Raji (cell line): ENCODE results near the gene C9orf153.

Experiments
- POLR2A ChIP-seq: IDR thresholded peaks from 2 replicates; pipeline ENCODE4 v1.6.1; 2011; ENCODE audit warnings: low read depth, low read length, control low read depth; ENCODE audit not compliant: insufficient read depth

Gene C9orf153

DNA sequence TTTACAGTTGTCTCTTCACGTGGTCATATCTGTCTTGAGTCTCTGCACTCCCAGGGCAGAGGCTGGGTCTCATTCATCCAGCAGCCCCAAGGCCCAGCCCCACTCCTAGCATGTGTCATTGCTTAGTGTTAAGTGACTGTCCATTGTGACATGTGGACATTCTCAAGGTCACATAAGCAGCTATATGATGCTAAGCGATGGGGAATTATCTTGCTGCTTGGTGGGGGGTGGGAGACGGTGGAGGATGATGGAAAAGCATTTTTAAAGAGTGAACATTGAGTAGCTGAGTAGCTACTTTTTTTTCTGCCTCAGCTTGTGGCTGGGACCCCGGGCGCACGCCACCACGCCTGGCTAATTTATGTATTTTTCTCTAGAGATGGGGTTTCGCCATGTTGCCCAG, at the start of gene C9orf153:
Gene C9orf153, minus strand, starts transcription at position 101 of the 400 bp plus-strand sequence. CDS start 30,054 bp downstream, outside the sequence.
- TF ChIP-seq POLR2A, result no peak

- TF ChIP-seq POLR2A, result no peak
These were observed 49.2 kb upstream of the C9orf153 start for GRCh38 chr9:86308687-86309086.

DNA sequence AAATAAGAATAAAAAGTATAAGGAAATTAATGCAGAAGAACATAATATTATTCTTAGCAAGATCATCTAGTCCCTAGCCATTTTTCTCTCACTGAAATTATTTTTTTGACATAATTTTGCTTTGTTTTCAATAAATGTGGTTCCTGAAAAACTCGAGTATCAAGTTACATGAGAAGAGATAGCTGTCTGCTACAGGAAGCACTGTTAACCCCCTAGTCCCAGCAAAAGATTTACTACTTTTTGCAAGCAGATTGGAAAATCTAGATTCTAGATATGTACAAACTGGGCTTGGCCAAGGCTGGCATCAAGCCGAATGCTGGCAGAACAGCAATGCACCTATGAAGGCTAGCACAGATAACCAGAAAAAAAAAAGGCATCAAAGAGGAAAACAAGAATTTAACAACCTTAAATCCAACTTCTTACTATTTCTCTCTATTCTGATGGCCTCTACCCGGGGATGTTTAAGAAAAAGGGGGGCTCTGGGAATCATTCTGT, 44.8 kb upstream of the C9orf153 start:
- TF ChIP-seq POLR2A, result no peak

GRCh38 chr9:86303316-86303975, 44.0 kb upstream of the C9orf153 start:
- TF ChIP-seq POLR2A, result no peak

DNA sequence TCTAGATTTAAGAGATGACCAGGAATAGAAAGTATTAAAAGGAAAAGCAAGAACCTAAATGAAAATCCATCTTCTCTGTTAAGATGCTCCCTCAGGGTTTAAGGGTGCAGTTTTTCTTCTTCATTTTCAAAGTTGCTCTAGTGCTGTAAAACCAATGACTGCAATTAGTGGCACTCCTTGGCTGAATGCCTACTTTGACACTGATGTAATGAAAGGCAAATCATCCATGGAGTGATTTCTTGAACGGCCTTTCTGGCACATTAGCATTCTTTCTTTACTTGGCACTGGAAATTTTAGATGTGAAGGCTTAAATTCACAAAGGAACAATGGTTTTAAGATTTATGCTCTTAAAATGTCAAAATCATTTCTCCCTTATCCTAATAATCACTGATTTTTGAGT, 42.2 kb upstream of the C9orf153 start:
- no peak for TF ChIP-seq POLR2A

DNA sequence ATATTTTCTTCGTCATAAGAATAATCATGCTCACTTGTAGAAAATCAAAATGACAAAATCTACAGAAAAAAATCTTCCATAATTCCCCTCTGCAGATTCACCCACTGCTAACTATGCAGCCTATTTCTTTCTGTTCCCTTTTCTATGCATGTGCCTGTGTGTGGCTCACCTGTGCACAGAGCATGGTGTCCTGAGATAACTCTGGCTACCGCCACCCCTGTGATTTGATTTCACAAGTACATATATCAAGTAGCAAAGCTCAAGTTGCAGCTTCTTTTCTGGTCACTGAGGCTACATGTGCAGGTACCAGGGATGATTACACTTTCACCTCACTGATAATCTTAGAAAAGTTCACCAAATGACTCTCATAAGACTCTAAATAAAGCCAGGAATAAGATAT, 41.2 kb upstream of the C9orf153 start:
- no peak for TF ChIP-seq POLR2A

- no peak for TF ChIP-seq POLR2A
These were observed 39.4 kb upstream of the C9orf153 start for GRCh38 chr9:86298873-86299272.

- no peak for TF ChIP-seq POLR2A
These were observed 29.2 kb upstream of the C9orf153 start for GRCh38 chr9:86288499-86289198.

DNA sequence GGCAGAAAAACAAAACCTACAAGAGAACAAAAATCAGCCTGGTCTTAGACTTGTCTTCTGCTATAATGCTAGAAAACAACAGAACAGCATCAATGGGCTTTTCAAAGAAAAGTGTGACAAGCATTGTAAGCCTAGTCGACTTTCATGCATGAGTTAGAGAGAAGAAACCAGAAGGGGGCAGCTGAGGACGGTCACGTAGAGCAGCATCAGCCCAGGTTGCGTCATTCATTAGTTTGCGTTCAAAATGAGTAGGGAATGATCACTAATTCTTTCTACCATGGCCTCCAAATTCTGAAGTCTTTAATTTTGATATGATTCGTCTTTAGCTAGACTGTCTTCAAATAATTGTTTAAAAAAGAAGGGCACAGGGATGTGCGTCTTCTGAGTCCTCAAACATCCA, 27.6 kb upstream of the C9orf153 start:
- TF ChIP-seq POLR2A, result no peak

GRCh38 chr9:86286278-86286677, 26.8 kb upstream of the C9orf153 start:
- TF ChIP-seq POLR2A, result no peak

GRCh38 chr9:86285261-86285660, 25.8 kb upstream of the C9orf153 start:
- no peak for TF ChIP-seq POLR2A

GRCh38 chr9:86282979-86283535, 23.6 kb upstream of the C9orf153 start:
- TF ChIP-seq POLR2A, result no peak

DNA sequence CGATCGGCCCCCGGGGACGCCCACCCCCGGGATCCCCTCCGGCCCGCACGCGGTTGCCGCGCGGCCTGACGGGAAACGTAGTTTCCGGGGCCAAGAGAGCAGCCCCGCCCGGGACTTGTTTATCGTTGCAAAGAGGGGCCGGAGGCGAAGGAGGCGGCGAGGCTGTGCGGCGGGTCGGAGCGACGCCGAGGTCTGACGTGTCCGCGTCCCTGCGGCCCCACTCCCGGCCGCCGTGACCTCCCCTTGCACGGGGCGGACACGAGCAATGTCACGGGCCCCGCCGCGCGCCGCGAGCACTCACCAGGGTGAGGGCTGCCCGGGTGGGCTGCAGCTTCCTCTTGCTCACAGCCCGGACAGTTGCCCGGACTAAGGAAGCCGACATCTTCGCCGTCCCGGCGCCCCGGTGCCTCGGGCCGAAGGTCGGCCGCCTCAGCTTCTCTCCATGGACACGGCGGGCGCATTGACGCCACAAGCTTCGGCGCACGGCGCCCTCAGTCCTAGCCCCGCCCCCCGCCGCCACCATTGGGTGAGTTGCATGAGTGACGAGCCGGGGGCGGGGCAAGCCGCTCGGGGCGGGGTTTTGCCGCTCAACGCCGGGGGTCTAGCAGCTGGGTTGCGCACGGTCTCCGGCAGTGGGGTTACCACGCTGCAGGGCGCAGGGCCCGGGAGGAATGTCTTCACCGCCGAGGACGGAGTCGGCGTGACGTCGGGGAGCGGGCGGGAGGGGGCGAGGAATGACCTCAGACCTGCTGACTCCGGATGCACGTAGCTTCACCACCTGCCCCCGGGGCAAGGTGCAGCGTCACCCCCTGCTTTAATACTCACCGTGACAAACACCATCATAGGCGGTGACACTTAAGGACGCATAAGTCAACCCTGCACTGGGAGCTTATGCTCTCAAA, 22.9 kb upstream of the C9orf153 start, which contains the start of gene ISCA1:
Gene ISCA1, minus strand, starts transcription at position 462 of the 902 bp plus-strand sequence. Its CDS starts 80 bp downstream, at position 382.
- TF ChIP-seq POLR2A, result peak; percentile 86

- TF ChIP-seq POLR2A, result no peak
These were observed 22.2 kb upstream of the C9orf153 start for GRCh38 chr9:86281593-86282076.

DNA sequence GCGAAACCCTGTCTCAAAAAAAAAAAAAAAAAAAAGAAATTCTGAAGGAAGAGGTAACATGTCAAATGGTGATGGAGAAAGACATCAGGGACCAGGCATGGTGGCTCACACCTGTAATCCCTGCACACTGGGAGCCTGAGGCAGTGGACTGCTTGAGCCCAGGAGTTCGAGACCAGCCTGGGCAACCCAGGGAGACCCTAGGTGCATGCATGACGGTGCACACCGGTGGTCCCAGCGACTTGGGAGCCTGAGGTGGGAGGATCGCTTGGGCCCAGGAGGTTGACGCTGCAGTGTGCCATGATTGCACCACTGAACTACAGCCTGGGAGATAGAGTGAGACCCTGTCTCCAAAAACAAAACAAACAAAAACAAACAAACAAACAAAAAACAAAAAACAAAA, 21.1 kb upstream of the C9orf153 start:
- no peak for TF ChIP-seq POLR2A
